ENCODE results near the gene CDK13.

The CDK13 gene

GRCh38 chr7:40148671-40149070 is 198.6 kb downstream of the CDK13 start:
- no peak for DNase-seq (ENCODE audit: low read depth)

All from stimulated activated CD8-positive, alpha-beta memory T cell treated with anti-CD3 and anti-CD28 coated beads, Interleukin-15, amount 100 ng/mL, for 1 hour (primary cell).